ENCODE measurements around the gene RFESD. TPM values are rescaled to one million over a fixed set of nuclear protein-coding genes. Genes with fewer than 3 reads are reported as not detected.
"Not testable (repeated sequence)": the region's sequence is repeated elsewhere in the genome, so short reads cannot be mapped to it uniquely, and the experiment has no call there.

Gene RFESD
- total RNA-seq, 4 donors from 2014 or later: 2.4 to 9.8 (median 6.2) TPM

DNA sequence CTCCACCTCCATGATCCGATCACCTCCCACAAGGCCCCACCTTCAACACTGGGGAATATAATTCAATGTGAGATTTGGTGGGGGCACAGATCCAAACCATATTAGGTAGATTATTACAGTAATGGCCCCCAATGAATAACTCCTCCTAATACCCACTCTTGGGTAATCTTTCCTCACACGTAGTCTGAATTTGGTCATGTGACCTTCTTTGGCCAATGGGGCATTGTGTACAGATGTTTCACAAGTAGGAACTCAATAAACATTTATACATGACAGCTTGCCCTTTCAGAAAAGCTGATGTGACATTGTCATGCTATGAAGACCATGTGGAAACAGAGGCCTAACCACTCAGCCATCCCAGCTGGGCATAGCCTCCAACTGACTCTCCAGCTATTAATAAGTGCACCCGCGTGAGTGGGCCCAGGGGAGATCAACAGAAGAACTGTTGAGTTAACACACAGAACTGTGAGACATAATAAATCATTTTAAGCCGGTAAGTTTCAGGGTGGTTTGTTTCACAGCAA lies 16.1 kb upstream of the RFESD start:
- no peak for DNase-seq (ENCODE audit: low spot score in 2 of 2)
- 91 to 95% methylated on average over 5 of the region's 5 CpGs for WGBS, 2 donors
- intact Hi-C loops (cut with DNase I; ENCODE audit: low total_unique reads): no loop called here
- TF ChIP-seq POLR2A (IDR thresholded peaks at IDR 0.05): no peak
- TF ChIP-seq, protein P1, sequence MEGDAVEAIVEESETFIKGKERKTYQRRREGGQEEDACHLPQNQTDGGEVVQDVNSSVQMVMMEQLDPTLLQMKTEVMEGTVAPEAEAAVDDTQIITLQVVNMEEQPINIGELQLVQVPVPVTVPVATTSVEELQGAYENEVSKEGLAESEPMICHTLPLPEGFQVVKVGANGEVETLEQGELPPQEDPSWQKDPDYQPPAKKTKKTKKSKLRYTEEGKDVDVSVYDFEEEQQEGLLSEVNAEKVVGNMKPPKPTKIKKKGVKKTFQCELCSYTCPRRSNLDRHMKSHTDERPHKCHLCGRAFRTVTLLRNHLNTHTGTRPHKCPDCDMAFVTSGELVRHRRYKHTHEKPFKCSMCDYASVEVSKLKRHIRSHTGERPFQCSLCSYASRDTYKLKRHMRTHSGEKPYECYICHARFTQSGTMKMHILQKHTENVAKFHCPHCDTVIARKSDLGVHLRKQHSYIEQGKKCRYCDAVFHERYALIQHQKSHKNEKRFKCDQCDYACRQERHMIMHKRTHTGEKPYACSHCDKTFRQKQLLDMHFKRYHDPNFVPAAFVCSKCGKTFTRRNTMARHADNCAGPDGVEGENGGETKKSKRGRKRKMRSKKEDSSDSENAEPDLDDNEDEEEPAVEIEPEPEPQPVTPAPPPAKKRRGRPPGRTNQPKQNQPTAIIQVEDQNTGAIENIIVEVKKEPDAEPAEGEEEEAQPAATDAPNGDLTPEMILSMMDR (IDR thresholded peaks at IDR 0.05): no peak
- H3K4me3 ChIP-seq (ENCODE audit: low read depth, poor library complexity, severe bottlenecking): no peak overlapping the region

DNA sequence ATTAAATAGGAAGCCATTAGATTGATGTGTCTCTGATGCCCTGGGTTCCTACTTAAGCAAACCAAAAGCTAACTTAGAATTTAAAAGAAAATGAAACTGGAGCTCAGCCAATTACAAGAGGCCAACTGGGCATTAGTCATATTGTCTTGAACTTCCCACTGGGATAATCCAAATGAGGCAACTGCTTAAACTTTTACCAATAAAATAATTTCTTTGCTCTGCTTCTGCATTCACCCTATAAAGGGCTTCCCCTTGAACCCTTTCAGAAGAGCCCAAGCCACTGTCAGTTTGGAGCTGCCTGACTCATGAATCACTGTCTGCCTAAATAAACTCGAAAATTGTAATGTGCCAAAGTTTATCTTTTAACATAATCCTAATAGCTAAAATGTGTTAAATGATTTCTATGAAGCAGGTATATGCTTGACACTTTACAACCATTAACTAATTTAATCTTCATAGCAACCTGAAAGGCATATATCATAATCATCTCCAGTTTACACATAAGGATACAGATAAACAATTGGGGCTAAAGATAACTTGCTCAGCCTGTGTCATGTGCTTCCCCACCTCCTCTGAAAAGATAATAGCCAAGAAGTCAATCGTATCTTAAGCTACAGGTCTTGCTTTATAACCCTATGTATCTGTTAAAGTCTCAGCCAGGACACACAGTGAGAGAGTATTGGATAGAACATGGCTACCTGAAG lies 15.2 kb upstream of the RFESD start:
- no peak overlapping the region for H3K4me3 ChIP-seq (ENCODE audit: low read depth, poor library complexity, severe bottlenecking)
- TF ChIP-seq POLR2A (IDR thresholded peaks at IDR 0.05): no peak
- TF ChIP-seq, protein P1 (IDR thresholded peaks at IDR 0.05): no peak
- no peak for DNase-seq (ENCODE audit: low spot score in 2 of 2)
- WGBS, 2 donors: 59 to 61% methylated on average over 2 of the region's 2 CpGs
- intact Hi-C loops (cut with DNase I; ENCODE audit: low total_unique reads): no loop called here

DNA sequence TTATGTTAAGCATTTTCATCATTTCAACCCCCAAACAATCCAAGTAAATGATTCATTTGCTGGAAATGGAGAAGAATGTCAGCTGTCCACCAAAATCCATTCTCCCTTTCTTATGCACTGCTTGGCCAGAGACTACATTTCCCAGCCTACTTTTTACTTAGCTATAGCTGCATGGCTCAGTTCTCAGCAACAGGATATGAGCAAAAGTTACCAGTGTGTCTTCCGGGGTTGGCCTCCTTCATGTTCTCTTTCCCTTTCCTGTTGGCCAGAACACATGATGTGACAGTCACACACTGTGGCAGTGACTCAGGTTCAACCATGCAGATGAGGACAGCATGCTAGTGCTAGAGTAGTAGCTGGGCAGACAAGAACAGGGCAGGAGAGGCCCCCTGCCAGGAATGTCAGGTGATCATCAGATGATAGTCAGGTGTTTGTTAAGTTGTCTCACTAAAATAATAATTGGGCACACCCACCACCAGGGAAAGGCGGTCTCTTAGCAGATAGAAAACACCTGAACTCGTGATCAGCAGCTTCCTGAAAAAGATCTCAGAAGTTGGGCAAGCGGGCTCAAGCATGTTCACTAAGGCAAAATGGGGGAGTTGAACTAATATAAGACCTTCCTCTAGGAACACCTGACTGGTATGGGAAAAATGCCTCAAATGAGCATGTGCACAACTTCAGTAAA lies 14.4 kb upstream of the RFESD start:
- intact Hi-C loops (cut with DNase I; ENCODE audit: low total_unique reads): no loop called here
- no peak overlapping the region for H3K4me3 ChIP-seq (ENCODE audit: low read depth, poor library complexity, severe bottlenecking)
- TF ChIP-seq, protein P1 (IDR thresholded peaks at IDR 0.05): no peak
- no peak for TF ChIP-seq POLR2A (IDR thresholded peaks at IDR 0.05)
- no peak for DNase-seq (ENCODE audit: low spot score in 2 of 2)
- 79 to 83% methylated on average over 4 of the region's 4 CpGs for WGBS, 2 donors

DNA sequence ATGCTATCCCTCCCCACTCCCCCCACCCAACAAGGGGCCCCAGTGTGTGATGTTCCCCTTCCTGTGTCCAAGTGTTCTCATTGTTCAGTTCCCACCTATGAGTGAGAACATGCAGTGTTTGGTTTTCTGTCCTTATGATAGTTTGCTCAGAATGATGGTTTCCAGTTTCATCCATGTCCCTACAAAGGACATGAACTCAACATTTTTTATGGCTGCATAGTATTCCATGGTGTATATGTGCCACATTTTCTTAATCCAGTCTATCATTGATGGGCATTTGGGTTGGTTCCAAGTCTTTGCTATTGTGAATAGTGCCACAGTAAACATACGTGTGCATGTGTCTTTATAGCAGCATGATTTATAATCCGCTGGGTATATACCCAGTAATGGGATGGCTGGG lies 13.6 kb upstream of the RFESD start:
- DNase-seq (ENCODE audit: low spot score in 2 of 2); H3K4me3 ChIP-seq (ENCODE audit: low read depth, poor library complexity, severe bottlenecking); intact Hi-C loops (cut with DNase I; ENCODE audit: low total_unique reads): not testable (repeated sequence)
- 89 to 98% methylated on average over 2 of the region's 2 CpGs for WGBS, 2 donors

DNA sequence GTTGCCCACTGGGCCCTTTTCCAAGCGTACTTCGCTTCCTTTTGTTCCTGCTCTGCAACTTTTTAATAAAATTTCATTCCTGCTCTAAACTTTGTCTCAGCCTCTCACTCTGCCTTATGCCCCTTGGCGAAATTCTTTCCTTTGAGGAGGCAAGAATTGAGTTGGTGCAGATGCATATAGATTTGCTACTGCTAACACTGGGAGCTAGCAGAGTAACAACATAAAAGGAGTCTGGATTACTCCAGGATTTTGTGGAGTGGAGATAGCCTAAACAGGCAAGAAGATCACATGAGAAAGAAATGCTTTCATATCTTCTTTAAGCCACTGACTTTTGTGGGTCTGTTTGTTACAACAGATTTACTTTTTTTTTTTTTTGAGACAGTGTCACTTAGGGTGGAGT lies 12.9 kb upstream of the RFESD start:
- WGBS, 2 donors: 73 to 86% methylated on average over 3 of the region's 3 CpGs
- intact Hi-C loops (cut with DNase I; ENCODE audit: low total_unique reads): no loop called here

DNA sequence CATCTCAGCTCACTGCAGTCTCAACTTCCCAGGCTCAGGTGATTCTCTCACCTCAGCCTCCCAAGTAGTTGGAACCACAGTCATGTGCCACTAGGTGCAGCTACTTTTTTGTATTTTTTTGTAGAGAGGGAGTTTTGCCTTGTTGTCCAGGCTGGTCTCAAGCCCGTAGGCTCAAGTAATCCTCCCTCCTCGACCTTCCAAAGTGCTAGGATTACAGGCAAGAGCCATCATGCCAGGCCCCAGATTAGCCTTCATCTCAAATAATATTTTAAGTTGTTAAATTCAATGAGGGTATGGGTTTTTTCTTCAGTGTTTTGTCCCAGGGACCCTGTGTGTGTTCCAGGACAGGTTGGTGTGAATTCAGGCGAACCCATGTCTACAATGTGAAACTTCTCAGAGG lies 12.5 kb upstream of the RFESD start:
- no peak for TF ChIP-seq POLR2A (IDR thresholded peaks at IDR 0.05)
- TF ChIP-seq, protein P1 (IDR thresholded peaks at IDR 0.05): no peak
- H3K4me3 ChIP-seq (ENCODE audit: low read depth, poor library complexity, severe bottlenecking): no peak overlapping the region
- no peak for DNase-seq (ENCODE audit: low spot score in 2 of 2)
- WGBS, 2 donors: 93 to 97% methylated on average over 3 of the region's 3 CpGs
- intact Hi-C loops (cut with DNase I; ENCODE audit: low total_unique reads): no loop called here

More for the DNA sequence above, 12.9 kb upstream of the RFESD start:
- TF ChIP-seq, protein P1 (IDR thresholded peaks at IDR 0.05): no peak
- no peak for TF ChIP-seq POLR2A (IDR thresholded peaks at IDR 0.05)
- H3K4me3 ChIP-seq (ENCODE audit: low read depth, poor library complexity, severe bottlenecking): no peak overlapping the region
- DNase-seq (ENCODE audit: low spot score in 2 of 2): no peak

Measured in lower leg skin (tissue), 4 donors.